ENCODE results near the gene MYH8.

GRCh38 chr17:10463402-10463801 lies 41.7 kb upstream of the MYH8 start:
- TF ChIP-seq CTCF (conservative IDR thresholded peaks at IDR 0.05 in 1 of 2, IDR thresholded peaks at IDR 0.05 in 1 of 2; ENCODE audit: low read depth in 1 of 2, low read length in 2 of 2) (no peak), EZH2 (IDR thresholded peaks at IDR 0.05; ENCODE audit: low read length, missing control alignments) (no peak)

All from fibroblast of lung (primary cell).